HepG2 (cell line): ENCODE data around the gene CRIM1. TPM values are rescaled to one million over a fixed set of nuclear protein-coding genes. Genes with fewer than 3 reads are reported as not detected.

ENCODE experiments used
- DNMT1 ChIP-seq: sonication (generic); formaldehyde crosslinking; IDR thresholded peaks from 2 replicates; pipeline ENCODE4 v1.5.1; 2020; ENCODE audit warnings: mild to moderate bottlenecking, missing genetic modification reagents
- ETS1 ChIP-seq: sonication (generic); formaldehyde crosslinking; IDR thresholded peaks from 2 replicates; pipeline ENCODE4 v1.4.0; 2020; ENCODE audit warnings: missing genetic modification reagents
- FOXP1 ChIP-seq, 2 experiments: fragments of 450-650 bp in 1 of 2; IDR thresholded peaks; 2 replicates each; pipeline ENCODE4 v1.6.1; 2017 to 2018; ENCODE audit warnings: antibody characterized with exemption in 1 of 2
- NR2F1 ChIP-seq, 2 experiments: fragments of 450-650 bp in 1 of 2; formaldehyde crosslinking in 1 of 2; IDR thresholded peaks; 2 replicates each; pipeline versions ENCODE4 v1.5.0 to v1.6.1; 2016 to 2020; ENCODE audit warnings: mild to moderate bottlenecking in 1 of 2, missing compliant biosample characterization in 1 of 2, missing genetic modification reagents in 1 of 2, moderate library complexity in 1 of 2
- RNF2 ChIP-seq: fragments of 450-650 bp; conservative IDR thresholded peaks from 2 replicates; pipeline ENCODE4 v1.6.1; 2016; ENCODE audit warnings: low read depth
- TBX2 ChIP-seq: sonication (generic); formaldehyde crosslinking; IDR thresholded peaks from 2 replicates; pipeline ENCODE4 v1.5.0; 2020; ENCODE audit warnings: missing genetic modification reagents, mild to moderate bottlenecking, borderline replicate concordance
- TGIF2 ChIP-seq: IDR thresholded peaks from 2 replicates; pipeline ENCODE4 v1.6.1; 2016; ENCODE audit warnings: control low read depth, missing compliant biosample characterization
- TSC22D2 ChIP-seq: sonication (generic); formaldehyde crosslinking; IDR thresholded peaks from 2 replicates; pipeline ENCODE4 v1.5.1; 2020; ENCODE audit warnings: missing genetic modification reagents, mild to moderate bottlenecking, borderline replicate concordance
- ZNF329 ChIP-seq: sonication (generic); formaldehyde crosslinking; IDR thresholded peaks from 2 replicates; pipeline ENCODE4 v1.9.0; 2021; ENCODE audit warnings: low read depth, mild to moderate bottlenecking, missing genetic modification reagents
- ZNF350 ChIP-seq: sonication (generic); formaldehyde crosslinking; IDR thresholded peaks from 2 replicates; pipeline ENCODE4 v1.4.0; 2020; ENCODE audit warnings: mild to moderate bottlenecking, low read depth, missing genetic modification reagents, borderline replicate concordance
- ZNF891 ChIP-seq: sonication (generic); formaldehyde crosslinking; IDR thresholded peaks from 2 replicates; pipeline ENCODE4 v1.5.0; 2020; ENCODE audit warnings: mild to moderate bottlenecking, missing genetic modification reagents
- ZSCAN29 ChIP-seq: sonication (generic); formaldehyde crosslinking; conservative IDR thresholded peaks from 2 replicates; pipeline ENCODE4 v1.4.0; 2020; ENCODE audit warnings: mild to moderate bottlenecking, missing genetic modification reagents
- polyA plus RNA-seq, 8 experiments: library from polyadenylated mRNA; depleted of rRNA in 3 of 8; stranded (reverse) in 7 of 8; unstranded in 1 of 8; fragments of >200 nt; fragmentation: Illumina TruSeq in 4 of 8; extraction: Trizol in 4 of 8; gene quantifications; 2 replicates each; pipeline versions ENCODE4 v1.2.1 to v1.2.3, GENCODE V29; 2011 to 2016; ENCODE audit warnings: low read depth in 4 of 8, missing spikeins in 1 of 8, mixed read lengths in 1 of 8; ENCODE audit not compliant: insufficient read depth in 1 of 8
- total RNA-seq, 5 experiments: library from RNA; depleted of rRNA; stranded (reverse); fragments of >200 nt; fragmentation: Illumina TruSeq; extraction: Trizol; gene quantifications; 2 replicates each; pipeline ENCODE4 v1.2.3, GENCODE V29; 2016; ENCODE audit warnings: low read depth in 1 of 5
- TF ChIP-seq, protein P1 (sequence below): IDR thresholded peaks from 2 replicates; pipeline ENCODE4 v1.6.1; 2016; ENCODE audit warnings: missing biosample characterization, missing genetic modification reagents, low read depth
- TF ChIP-seq, protein P2 (sequence below): sonication (generic); formaldehyde crosslinking; IDR thresholded peaks from 2 replicates; pipeline ENCODE4 v1.5.0; 2020; ENCODE audit warnings: mild to moderate bottlenecking, missing genetic modification reagents, borderline replicate concordance
- TF ChIP-seq, protein P3 (sequence below): sonication (generic); formaldehyde crosslinking; IDR thresholded peaks from 2 replicates; pipeline ENCODE4 v1.4.0; 2020; ENCODE audit warnings: missing genetic modification reagents, borderline replicate concordance
- TF ChIP-seq, protein P4 (sequence below), 2 experiments: sonication (generic) in 1 of 2; formaldehyde crosslinking in 1 of 2; IDR thresholded peaks; 2 replicates each; pipeline versions ENCODE4 v1.4.0 to v1.6.1; 2018 to 2020; ENCODE audit warnings: missing genetic modification reagents in 2 of 2, borderline replicate concordance in 1 of 2, low read depth in 1 of 2, mild to moderate bottlenecking in 1 of 2, missing biosample characterization in 1 of 2

The CRIM1 gene
- total and polyA plus RNA-seq, 2 of the 13 experiments (the other 11 are each of a cell fraction or from before 2014, with no cell fraction given): 39.1 to 69.9 TPM

DNA sequence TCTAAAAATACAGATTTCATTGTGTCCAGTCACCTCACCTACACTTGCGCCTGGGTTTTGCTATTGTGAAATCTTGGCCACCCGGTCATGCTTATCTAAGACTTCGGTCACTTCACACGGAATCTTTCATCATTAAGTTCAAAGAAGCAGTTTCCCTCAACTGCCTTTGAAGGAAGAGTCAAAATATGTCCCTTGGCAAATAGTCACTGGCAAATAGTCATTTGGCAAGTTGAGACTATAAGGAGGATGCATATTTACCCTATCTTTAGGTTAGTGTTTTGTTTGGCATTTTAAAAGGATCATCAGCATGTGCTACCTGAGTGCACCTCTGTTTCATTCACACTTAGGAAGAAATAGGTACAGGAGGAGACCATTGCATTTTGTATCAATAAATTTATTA, 146.5 kb downstream of the CRIM1 start (continued):
- TF ChIP-seq TBX2 (CRISPR knock-in tag) (peak; percentile 98), FOXP1 (IDR thresholded peaks at IDR 0.05) (no peak), FOXP1 (CRISPR knock-in tag; IDR thresholded peaks at IDR 0.05) (peak; percentile 98), ZSCAN29 (CRISPR knock-in tag) (peak; percentile 72; the same call in 1 of the 2 replicates), ETS1 (CRISPR knock-in tag) (no peak), RNF2 (0 out of 2 replicates have a peak, but pooled peaks have one; percentile 43), TSC22D2 (CRISPR knock-in tag) (0 out of 2 replicates have a peak, but pooled peaks have one; percentile 66), DNMT1 (CRISPR knock-in tag) (no peak), ZNF329 (CRISPR knock-in tag) (no peak), ZNF350 (CRISPR knock-in tag) (no peak), NR2F1 (CRISPR knock-in tag; IDR thresholded peaks at IDR 0.05) (peak; percentile 56 to 89; a peak in 3 of 4 replicates), ZNF891 (CRISPR knock-in tag) (no peak), TGIF2 (CRISPR knock-in tag) (peak; percentile 84)
- TF ChIP-seq, protein P1, sequence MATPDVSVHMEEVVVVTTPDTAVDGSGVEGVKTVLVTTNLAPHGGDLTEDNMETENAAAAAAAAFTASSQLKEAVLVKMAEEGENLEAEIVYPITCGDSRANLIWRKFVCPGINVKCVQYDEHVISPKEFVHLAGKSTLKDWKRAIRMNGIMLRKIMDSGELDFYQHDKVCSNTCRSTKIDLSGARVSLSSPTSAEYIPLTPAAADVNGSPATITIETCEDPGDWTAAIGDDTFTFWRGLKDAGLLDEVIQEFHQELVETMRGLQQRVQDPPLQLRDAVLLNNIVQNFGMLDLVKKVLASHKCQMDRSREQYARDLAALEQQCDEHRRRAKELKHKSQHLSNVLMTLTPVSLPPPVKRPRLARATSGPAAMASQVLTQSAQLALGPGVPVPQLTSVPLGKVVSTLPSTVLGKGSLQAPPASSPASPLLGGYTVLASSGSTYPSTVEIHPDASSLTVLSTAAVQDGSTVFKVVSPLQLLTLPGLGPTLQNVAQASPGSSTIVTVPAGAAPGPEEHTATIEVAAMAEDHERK: 0 out of 2 replicates have a peak, but pooled peaks have one; percentile 16
- TF ChIP-seq, protein P2, sequence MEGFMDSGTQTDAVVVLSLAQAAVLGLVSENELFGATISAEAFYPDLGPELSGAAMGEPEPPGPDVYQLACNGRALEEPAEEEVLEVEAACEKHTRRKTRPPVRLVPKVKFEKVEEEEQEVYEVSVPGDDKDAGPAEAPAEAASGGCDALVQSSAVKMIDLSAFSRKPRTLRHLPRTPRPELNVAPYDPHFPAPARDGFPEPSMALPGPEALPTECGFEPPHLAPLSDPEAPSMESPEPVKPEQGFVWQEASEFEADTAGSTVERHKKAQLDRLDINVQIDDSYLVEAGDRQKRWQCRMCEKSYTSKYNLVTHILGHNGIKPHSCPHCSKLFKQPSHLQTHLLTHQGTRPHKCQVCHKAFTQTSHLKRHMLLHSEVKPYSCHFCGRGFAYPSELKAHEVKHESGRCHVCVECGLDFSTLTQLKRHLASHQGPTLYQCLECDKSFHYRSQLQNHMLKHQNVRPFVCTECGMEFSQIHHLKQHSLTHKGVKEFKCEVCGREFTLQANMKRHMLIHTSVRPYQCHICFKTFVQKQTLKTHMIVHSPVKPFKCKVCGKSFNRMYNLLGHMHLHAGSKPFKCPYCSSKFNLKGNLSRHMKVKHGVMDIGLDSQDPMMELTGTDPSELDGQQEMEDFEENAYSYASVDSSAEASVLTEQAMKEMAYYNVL: peak; percentile 79; the same call in 1 of the 2 replicates
- TF ChIP-seq, protein P3, sequence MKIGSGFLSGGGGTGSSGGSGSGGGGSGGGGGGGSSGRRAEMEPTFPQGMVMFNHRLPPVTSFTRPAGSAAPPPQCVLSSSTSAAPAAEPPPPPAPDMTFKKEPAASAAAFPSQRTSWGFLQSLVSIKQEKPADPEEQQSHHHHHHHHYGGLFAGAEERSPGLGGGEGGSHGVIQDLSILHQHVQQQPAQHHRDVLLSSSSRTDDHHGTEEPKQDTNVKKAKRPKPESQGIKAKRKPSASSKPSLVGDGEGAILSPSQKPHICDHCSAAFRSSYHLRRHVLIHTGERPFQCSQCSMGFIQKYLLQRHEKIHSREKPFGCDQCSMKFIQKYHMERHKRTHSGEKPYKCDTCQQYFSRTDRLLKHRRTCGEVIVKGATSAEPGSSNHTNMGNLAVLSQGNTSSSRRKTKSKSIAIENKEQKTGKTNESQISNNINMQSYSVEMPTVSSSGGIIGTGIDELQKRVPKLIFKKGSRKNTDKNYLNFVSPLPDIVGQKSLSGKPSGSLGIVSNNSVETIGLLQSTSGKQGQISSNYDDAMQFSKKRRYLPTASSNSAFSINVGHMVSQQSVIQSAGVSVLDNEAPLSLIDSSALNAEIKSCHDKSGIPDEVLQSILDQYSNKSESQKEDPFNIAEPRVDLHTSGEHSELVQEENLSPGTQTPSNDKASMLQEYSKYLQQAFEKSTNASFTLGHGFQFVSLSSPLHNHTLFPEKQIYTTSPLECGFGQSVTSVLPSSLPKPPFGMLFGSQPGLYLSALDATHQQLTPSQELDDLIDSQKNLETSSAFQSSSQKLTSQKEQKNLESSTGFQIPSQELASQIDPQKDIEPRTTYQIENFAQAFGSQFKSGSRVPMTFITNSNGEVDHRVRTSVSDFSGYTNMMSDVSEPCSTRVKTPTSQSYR (CRISPR knock-in tag): peak; percentile 80; the same call in 1 of the 2 replicates
- TF ChIP-seq, protein P4, sequence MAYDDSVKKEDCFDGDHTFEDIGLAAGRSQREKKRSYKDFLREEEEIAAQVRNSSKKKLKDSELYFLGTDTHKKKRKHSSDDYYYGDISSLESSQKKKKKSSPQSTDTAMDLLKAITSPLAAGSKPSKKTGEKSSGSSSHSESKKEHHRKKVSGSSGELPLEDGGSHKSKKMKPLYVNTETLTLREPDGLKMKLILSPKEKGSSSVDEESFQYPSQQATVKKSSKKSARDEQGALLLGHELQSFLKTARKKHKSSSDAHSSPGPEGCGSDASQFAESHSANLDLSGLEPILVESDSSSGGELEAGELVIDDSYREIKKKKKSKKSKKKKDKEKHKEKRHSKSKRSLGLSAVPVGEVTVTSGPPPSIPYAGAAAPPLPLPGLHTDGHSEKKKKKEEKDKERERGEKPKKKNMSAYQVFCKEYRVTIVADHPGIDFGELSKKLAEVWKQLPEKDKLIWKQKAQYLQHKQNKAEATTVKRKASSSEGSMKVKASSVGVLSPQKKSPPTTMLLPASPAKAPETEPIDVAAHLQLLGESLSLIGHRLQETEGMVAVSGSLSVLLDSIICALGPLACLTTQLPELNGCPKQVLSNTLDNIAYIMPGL (CRISPR knock-in tag; IDR thresholded peaks at IDR 0.05; ENCODE audit: borderline replicate concordance in 1 of 2, low read depth in 1 of 2): peak in 1 of 2 experiments; percentile 43; a peak in 1 of 4 replicates
